Fibroblast of skin of left quadriceps (primary cell): Measurements from ENCODE around the gene DROSHA.

Source experiments
- DNase-seq, 2 experiments: peaks; one replicate each; pipeline ENCODE4 v3.0.0-alpha.2; 2013; ENCODE audit warnings: low read depth in 2 of 2

The DROSHA gene

DNA sequence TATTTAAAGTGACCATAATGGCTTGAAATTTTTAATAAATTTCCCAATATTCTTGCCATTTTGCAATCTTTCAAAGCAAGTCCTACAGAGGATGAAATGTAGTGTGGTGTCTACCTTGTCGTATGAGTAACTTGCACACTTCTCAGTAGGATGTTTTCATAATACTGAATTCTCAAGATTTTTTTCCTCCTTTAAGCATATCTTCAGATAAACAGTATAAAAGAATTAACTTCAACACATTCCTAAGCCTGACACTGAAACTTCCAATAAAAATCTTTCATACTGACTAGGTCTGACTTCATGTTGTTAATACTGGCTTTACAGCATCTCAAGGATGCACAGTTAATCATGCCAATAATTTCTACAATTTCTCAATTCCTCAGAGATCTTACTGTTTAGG lies 62.0 kb downstream of the DROSHA start:
- peak in 1 of 2 experiments; percentile 12 for DNase-seq

DNA sequence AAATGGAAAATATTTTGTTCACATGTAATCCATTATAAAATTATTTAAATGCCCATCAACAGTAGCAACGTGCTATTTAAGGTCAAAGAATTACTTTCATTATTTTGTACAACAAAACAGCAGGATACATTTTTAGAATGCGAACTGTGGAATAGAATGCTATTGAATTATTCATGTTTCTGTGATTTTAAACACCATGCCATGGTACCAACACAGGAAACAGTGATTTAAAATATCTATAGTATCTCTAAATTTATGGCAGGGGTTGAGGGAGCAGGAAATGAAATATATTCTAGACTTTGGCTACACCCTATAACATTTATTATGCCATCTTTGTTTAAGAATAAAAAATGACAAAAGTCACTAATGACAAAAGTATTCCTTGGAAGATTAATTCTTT lies 62.4 kb downstream of the DROSHA start:
- DNase-seq: no peak

DNA sequence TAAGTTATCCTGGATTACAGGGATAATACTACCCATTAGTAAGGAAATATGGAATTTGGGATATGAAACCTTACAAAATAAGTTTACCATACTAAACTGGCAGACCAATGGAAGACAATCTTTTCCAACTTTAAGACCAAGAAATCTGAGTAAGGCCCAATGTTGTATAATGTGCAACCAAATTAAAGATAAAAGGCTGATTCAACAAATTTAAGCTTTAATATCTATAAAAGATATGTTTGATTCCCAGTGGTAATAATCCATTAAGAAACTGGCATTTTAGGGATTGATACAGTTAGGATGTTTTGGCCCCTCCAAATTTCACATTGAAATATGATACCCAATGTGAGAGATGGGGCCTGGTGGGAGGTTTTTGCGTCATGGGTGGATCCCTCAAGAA lies 66.6 kb downstream of the DROSHA start:
- no peak for DNase-seq

DNA sequence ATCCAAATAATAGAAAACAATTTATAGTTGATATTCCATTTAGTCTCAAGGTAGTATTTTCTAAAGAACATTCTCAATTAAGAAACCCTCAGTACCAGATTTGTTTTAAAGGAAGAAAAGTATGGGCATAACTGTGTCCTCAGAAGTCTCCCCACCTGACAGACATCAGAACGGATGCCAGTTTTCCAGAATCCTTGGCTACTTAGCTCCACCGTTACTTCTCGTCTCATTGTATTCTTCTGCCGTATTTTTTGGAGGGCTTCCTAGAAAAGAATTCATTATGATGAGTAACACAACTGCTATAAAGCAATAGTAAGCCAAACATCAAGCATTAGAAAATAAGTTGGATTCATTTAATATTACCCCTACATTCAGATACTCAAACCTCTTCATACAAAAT lies 67.8 kb downstream of the DROSHA start:
- no peak for DNase-seq

DNA sequence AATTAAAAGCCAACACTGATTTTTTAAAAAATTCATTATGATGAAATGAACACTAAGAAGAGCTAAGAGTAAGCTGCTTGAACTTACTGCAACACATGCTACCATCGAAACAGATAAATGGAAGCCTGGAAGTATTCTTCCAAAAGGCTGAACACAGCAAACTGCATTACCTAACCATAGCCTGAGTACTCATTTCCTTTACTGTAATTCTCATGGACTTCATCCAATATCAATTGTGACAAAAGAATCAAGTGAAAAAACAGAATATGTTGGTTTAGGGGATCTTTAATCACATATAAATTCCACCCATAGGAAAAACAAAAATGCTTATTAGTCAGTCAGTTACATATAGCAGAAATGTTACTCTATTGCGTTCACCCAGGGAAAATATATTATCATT lies 68.5 kb downstream of the DROSHA start:
- DNase-seq: no peak

DNA sequence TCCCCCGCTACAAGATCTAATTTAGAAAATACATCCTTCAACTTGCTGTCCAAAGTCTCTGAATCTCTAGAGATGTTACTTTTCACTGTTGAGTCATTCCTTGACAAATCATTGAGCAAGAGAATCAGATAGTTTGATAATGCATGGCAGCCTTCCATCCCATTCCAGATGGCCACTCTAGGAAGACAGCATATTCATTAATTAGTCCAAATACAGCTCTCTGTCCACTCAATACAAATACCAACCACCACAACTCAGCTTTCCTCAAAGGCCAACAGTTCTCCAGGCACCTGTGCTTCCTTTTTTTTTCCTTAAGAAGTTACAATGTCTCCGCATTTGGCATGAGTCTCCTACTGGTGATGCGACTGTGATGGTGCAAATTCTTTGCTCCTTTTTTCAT lies 72.3 kb downstream of the DROSHA start:
- DNase-seq: no peak

DNA sequence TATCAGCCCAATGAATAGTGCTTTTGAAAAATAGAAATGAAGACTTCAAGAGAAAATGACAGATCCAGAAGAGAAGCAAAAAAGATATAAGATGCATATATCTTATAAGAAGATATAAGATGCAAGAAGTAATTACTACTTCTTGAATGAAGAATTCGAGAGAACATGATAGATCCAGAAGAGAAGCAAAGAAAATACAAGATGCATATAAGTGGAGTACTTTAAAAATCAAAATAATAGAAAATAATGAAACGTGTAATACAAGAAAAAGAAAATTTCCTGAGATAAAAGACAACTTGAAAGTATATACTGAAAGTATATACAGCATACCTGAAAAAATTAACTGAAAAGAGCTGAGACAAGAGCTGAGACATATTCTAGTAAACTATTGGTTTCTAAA lies 76.7 kb downstream of the DROSHA start:
- DNase-seq: no peak

DNA sequence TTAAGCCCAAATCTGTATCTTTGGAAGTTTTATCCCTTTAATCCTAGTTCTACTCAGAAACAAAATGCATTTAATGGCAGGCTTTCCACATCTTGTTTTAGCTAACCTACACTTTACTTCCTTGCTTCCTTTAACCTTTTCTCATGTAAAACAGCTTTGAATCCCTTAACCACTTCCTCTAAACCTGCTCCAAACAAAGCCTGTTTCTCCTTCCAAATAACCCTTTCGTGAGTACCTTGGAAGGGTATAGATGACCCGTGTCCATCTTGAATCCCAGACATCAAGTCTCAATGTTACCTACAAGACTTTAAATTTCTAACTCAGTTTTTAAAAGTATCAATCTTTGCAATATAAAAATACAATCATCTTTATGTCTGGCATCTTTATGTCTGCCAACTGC lies 78.4 kb downstream of the DROSHA start:
- no peak for DNase-seq

DNA sequence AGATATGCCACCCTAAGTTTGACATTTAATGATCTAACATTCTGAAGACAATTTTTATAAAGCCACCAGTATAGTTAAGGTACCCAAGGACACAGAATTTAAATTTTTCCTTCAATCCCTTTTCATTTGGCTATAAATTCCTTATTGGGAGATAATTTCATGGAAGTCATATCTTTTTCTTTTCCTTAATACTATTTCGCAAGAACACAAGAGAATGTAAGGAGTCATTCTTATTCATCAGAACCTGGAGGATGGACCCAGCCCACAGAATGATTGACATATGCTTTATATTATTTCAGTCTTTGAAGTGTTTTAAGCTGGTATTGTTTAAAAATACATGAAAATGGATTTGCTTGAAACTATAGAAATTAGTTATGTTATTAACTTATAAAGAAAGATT lies 79.6 kb downstream of the DROSHA start:
- DNase-seq: no peak

DNA sequence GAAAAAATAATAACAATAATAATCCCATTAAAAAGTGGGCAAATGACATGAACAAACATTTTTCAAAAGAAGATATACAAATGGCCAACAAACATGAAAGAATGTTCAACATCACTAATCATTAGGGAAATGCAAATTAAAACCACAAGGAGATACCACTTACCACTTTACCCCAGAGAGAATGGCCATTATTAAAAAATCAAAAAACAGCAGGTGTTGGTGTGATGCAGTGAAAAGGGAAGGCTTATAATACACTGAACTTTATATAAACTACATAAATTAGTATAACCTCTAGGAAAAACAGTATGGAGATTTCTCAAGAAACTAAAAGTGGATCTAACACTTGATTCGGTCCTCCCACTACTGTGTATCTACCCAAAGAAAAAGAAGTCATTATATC lies 81.9 kb downstream of the DROSHA start:
- DNase-seq: no peak

DNA sequence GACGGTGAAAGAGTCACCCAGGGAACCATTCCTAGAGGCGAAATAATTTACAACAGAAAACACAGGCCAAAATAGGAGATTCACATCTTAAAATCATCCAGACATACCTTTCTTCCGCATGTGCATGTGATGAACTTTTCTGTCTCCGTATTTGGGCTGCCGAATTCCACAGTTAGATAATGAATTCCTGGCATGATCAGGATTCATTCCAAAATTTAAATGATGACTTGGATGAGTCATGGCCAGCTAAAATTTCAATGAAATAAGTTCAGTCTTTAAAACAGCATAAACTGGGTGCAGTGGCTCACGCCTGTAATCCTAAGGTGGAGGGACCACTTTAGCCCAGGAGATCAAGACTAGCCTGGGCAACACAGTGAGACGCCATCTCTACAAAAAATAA lies 82.7 kb downstream of the DROSHA start:
- peak; percentile 68 to 72 for DNase-seq

DNA sequence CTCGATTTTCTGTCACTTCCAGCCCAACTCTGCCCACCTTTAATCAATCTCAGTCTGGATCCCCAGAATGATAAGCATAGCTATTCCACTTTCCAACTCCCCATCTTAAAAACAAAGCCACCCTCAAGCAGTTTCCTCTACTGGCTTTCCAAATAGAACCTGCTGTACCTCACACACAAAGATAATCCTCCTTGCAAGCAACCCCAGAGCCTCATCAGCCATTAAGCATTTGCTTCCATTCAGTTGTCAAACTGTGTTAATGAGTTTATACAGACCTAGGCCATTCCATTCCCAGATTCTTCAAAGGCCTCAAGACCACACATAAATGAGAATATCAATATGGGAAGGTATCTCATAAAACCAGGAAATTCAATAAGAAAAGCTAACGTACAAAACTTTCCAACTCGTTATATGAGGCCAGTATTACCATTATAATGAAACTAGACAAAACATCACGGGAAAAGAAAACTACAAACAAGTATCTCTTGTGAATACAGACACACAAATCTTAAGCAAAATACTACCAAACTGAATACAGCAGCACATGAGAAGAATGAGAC lies 86.8 kb downstream of the DROSHA start:
- DNase-seq: no peak

DNA sequence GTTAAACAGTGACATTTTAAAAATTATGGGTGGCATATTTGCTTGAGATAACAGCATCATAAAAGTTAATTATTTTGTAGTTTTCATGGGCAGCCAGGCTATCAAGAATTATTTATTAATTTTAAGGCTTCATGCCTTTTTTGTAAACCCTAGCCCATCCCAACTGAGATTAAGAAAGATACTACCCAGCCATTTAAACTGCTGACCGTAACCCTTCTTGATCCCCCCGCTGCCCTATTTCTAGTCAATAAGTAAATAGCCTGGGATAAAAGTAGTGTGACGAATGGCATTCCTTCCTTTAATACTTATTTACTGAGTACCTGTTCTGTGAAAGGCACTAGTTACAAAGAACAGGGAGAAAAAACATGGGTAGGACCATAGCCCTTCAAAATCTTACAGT lies 88.3 kb downstream of the DROSHA start:
- no peak for DNase-seq

DNA sequence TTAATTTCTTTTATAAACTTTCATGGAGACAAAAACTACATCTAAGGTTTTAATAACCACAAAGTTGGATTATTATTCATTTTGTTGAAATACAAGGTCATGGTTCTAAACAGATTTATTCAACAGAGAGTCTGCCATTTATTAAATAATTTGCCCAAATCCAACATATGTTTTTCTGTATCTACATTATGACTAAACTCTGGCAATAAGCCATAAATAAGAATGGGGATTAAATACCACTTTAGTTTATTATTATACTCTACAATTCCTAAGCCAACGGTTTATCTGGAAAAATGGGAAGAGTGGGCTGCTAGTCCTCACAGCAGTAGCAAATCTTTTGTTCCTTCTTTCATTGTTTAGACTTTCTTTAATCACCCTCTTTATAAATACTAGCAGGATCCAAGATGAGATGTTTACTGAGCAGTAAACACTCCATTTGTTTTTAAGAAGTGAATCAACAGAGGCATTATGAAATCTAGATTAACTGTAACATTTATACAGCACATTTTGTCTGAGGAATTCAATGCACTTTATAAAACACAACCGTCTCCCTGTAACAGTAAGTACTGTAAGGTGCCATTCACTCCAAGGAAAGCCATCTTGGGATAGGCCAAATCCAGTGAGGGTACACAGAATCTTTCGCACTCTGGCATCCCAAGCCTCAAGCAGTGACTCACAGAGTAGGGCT lies 89.7 kb downstream of the DROSHA start:
- no peak for DNase-seq

DNA sequence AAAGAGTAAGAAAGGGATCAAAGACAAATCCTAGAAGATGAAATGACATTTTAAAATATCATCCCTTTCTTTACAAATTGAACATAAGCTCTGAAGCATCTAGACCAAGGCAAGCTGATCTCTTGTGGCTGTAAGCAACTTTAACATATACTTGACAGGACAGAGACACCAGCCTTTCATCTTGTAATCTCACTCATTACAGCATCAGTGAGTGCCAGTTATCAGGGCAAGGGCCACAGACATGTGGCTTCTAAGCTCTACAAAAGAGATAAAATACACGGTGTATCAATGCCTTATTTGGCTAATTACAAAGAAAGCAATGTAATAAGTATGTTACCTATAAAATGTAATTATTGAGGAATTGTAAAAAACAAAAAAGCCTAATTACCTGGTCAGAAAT lies 95.0 kb downstream of the DROSHA start:
- no peak for DNase-seq

DNA sequence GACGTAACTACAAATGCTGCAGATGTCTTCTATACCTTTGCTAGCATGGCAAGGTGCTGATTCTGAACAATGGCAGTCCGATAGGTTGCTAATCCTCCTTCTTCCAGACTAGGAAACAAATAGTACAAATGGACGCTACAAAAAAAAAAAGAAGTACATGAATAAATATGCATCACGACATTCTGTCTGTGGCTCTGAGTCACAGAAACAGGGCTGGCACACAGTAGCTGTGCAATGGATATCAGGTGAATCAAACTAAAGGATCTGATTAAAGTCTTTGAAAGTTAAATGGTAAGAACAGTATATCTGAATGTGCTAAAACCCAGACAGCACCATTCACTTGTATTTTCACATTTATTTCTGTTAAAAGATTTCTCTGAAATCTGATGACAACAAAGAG lies 96.2 kb downstream of the DROSHA start:
- DNase-seq: no peak

DNA sequence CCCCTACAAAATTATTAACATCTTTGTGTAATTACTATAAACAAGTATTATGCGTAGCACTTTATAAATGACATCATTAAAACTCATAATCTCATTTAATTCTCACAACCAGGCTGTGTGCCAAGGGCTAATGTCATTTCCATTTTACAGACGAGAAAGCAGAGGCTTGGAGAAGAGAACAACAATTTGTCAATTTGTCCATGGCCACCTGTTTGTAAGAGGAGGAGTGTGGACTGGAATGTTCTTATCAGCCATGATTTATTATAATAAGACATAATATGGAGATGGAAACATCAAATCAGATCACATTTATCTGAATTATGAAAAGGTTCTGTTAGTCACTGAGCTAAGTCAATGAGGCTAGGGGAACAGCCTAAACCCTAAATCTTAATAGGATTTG lies 97.0 kb downstream of the DROSHA start:
- DNase-seq: no peak

DNA sequence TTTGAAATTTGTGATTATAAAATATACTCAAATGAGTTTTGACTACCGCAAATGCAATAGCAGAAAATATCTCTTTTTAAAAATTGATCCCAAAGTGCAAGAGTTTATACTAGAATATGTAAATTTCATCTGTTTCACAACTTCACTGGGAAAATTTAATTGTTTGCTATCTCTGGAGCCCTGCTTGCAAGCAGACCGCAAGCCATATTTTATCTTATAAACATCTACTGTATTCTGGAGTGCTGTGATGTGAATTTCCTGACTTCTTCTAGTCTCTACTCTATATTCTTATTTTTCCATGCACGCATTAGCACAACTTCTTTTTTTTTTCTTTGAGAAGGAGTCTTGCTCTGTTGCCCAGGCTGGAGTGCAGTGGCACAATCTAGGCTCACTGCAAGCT lies 98.7 kb downstream of the DROSHA start:
- DNase-seq: no peak

DNA sequence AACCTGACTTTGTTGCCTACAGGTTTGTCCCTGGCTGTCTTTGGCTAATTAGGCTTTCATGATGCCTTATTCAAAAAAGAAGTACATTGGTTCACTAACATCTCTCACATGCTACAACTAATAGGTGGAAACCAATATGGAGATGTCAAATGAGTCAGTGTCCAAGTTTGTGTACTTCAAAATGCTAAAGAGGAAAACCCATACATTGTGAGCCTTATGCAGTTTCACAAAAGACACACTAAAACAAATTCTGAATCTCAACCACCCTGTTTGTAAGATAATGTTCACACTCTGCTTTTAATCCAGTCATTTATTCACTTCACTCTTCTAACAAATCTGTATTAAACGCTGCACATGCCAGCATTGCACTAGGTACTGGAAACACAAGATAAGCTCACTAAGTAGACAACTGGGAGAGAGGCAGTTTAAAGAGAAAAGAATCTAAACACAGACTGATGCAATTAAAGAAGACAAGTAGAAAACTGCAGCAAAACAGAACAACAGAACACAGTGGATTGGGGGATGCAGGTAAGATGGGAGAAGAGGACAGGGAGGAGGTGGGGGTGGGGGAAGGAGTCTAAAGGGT lies 104.1 kb downstream of the DROSHA start:
- DNase-seq: no peak

DNA sequence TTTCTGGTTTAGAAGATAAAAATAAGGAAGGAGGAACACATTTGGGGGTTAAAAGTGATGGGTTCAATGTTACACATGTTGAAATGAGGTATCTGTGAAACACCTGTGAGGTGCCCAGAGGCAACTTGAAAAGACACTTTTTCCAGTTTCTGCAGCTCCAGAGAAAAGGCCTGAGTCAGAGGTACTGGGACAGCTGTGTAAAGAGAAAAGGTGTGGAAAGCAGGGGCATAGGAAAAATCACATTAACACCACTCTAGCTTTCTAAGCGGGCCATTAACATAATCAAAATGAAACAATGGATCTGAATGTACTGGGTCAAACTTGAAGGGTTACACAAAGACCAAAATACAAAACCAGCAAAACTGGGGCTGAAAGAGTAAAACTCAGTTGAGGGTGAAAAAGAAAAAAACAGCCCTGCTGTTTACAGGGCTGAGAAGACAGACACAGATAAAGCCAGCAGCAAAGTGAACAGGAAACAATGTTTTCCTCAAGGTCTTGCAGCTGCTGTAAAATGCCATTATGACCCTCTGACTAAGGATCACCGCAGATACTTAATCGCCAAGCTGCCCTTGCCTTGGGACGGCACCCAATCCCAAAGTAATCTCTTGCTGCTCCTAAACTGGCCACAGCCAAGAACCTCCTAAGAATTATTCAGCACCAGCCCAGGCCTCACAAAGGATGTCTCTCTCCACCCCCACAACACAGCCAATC lies 104.7 kb downstream of the DROSHA start:
- DNase-seq: no peak

DNA sequence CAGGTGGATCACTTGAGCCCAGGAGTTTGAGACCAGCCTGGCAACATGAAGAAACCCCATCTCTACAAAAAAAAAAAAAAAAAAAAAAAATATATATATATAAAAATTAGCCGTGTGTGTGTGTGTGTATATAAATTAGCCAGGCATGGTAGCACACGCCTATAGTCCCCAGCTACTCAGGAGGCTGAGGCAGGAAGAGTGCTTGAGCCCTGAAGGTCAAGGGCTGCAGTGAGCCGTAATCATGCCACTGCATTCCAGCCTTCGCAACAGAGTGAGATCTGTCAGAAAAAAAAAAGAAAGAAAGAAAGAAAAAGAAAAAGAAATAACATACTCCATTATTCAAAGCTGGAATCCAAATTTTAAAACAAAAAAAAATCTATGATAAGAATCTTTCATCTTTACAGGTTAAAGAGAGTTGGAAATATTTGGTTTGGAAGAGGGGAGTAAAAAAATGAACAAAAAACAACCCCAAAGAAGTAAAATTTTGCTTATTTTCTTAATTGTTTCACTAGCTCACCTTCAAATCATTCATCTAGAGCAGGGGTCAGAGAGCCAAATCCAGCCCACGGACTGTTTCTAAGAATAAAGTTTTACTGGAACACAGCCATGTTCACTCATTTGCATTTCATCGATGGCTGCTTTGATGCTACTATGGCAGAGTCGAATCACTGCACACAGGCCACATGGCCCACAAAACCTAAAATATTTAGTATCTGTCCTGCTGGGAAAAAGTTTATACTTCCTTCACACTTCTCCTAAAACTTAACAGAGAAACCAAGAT lies 109.9 kb downstream of the DROSHA start:
- DNase-seq: no peak

DNA sequence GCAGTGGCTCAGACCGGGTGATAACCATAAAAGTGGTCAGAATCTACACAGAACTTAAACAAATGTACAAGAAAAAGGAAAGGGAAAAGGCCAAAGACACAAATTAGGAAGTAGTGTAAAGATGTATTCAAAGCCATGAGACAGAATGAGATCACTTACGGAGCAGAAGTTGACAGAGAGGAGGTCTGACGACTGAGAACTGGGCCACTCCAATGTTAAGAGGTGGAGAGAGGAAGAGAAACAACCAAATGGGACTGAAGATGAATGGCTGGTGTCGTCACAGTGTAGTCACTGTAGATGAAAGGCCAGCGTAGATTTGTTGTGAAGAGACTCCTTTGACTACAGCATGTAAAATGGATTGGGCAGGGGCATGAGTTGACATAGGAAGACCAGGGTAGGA lies 114.4 kb downstream of the DROSHA start:
- no peak for DNase-seq
